ENCODE results near the gene AMPH.

Gene AMPH

GRCh38 chr7:38482521-38482920 is 148.7 kb downstream of the AMPH start:
- Histone ChIP-seq H3K4me3 (ENCODE audit: low read depth, low read length) (no peak overlapping the region), H3K4me1 (ENCODE audit: control insufficient read depth, insufficient read depth, low read length) (no peaks in the 10 kb centered on the region), H3K9me3 (ENCODE audit: control insufficient read depth, insufficient read depth, low read length) (no peaks in the 10 kb centered on the region), H3K27me3 (ENCODE audit: control insufficient read depth, insufficient read depth, low read length) (no peaks in the 10 kb centered on the region), H3K36me3 (ENCODE audit: control insufficient read depth, insufficient read depth, low read length) (no peaks in the 10 kb centered on the region), H3K9ac (ENCODE audit: low read depth, low read length) (no peak overlapping the region)

GRCh38 chr7:38481401-38481800 is 149.8 kb downstream of the AMPH start:
- Histone ChIP-seq H3K36me3 (ENCODE audit: control insufficient read depth, insufficient read depth, low read length) (no peaks in the 10 kb centered on the region), H3K4me3 (ENCODE audit: low read depth, low read length) (no peak overlapping the region), H3K27me3 (ENCODE audit: control insufficient read depth, insufficient read depth, low read length) (no peaks in the 10 kb centered on the region), H3K9me3 (ENCODE audit: control insufficient read depth, insufficient read depth, low read length) (no peaks in the 10 kb centered on the region), H3K9ac (ENCODE audit: low read depth, low read length) (no peak overlapping the region), H3K4me1 (ENCODE audit: control insufficient read depth, insufficient read depth, low read length) (no peaks in the 10 kb centered on the region)

GRCh38 chr7:38478404-38478803 is 152.8 kb downstream of the AMPH start:
- no peaks in the 10 kb centered on the region for H3K4me1 ChIP-seq (ENCODE audit: control insufficient read depth, insufficient read depth, low read length)
- H3K9ac ChIP-seq (ENCODE audit: low read depth, low read length): no peak overlapping the region
- no peaks in the 10 kb centered on the region for H3K9me3 ChIP-seq (ENCODE audit: control insufficient read depth, insufficient read depth, low read length)
- H3K27me3 ChIP-seq (ENCODE audit: control insufficient read depth, insufficient read depth, low read length): no peaks in the 10 kb centered on the region
- H3K4me3 ChIP-seq (ENCODE audit: low read depth, low read length): no peak overlapping the region
- H3K36me3 ChIP-seq (ENCODE audit: control insufficient read depth, insufficient read depth, low read length): no peaks in the 10 kb centered on the region

- Histone ChIP-seq H3K9me3 (ENCODE audit: control insufficient read depth, insufficient read depth, low read length) (no peaks in the 10 kb centered on the region), H3K36me3 (ENCODE audit: control insufficient read depth, insufficient read depth, low read length) (no peaks in the 10 kb centered on the region), H3K4me1 (ENCODE audit: control insufficient read depth, insufficient read depth, low read length) (no peaks in the 10 kb centered on the region), H3K4me3 (ENCODE audit: low read depth, low read length) (no peak overlapping the region), H3K27me3 (ENCODE audit: control insufficient read depth, insufficient read depth, low read length) (no peaks in the 10 kb centered on the region), H3K9ac (ENCODE audit: low read depth, low read length) (no peak overlapping the region)
These were observed 153.8 kb downstream of the AMPH start for GRCh38 chr7:38477333-38477732.

- no peak overlapping the region for H3K9ac ChIP-seq (ENCODE audit: low read depth, low read length)
- H3K27me3 ChIP-seq (ENCODE audit: control insufficient read depth, insufficient read depth, low read length): no peaks in the 10 kb centered on the region
- H3K4me1 ChIP-seq (ENCODE audit: control insufficient read depth, insufficient read depth, low read length): no peaks in the 10 kb centered on the region
- H3K4me3 ChIP-seq (ENCODE audit: low read depth, low read length): no peak overlapping the region
- no peaks in the 10 kb centered on the region for H3K36me3 ChIP-seq (ENCODE audit: control insufficient read depth, insufficient read depth, low read length)
- H3K9me3 ChIP-seq (ENCODE audit: control insufficient read depth, insufficient read depth, low read length): no peaks in the 10 kb centered on the region
These were observed 154.4 kb downstream of the AMPH start for GRCh38 chr7:38476764-38477163.

GRCh38 chr7:38465956-38466355 is 165.2 kb downstream of the AMPH start:
- Histone ChIP-seq H3K9me3 (ENCODE audit: control insufficient read depth, insufficient read depth, low read length) (no peaks in the 10 kb centered on the region), H3K4me1 (ENCODE audit: control insufficient read depth, insufficient read depth, low read length) (no peaks in the 10 kb centered on the region), H3K9ac (ENCODE audit: low read depth, low read length) (no peak overlapping the region), H3K27me3 (ENCODE audit: control insufficient read depth, insufficient read depth, low read length) (no peaks in the 10 kb centered on the region), H3K36me3 (ENCODE audit: control insufficient read depth, insufficient read depth, low read length) (no peaks in the 10 kb centered on the region), H3K4me3 (ENCODE audit: low read depth, low read length) (no peak overlapping the region)

- H3K4me1 ChIP-seq (ENCODE audit: control insufficient read depth, insufficient read depth, low read length): no peaks in the 10 kb centered on the region
- no peaks in the 10 kb centered on the region for H3K27me3 ChIP-seq (ENCODE audit: control insufficient read depth, insufficient read depth, low read length)
- H3K36me3 ChIP-seq (ENCODE audit: control insufficient read depth, insufficient read depth, low read length): no peaks in the 10 kb centered on the region
- no peak overlapping the region for H3K4me3 ChIP-seq (ENCODE audit: low read depth, low read length)
- H3K9me3 ChIP-seq (ENCODE audit: control insufficient read depth, insufficient read depth, low read length): no peaks in the 10 kb centered on the region
- no peak overlapping the region for H3K9ac ChIP-seq (ENCODE audit: low read depth, low read length)
These were observed 167.6 kb downstream of the AMPH start for GRCh38 chr7:38463277-38464225.

GRCh38 chr7:38462819-38463218 is 168.4 kb downstream of the AMPH start:
- H3K27me3 ChIP-seq (ENCODE audit: control insufficient read depth, insufficient read depth, low read length): no peaks in the 10 kb centered on the region
- no peaks in the 10 kb centered on the region for H3K9me3 ChIP-seq (ENCODE audit: control insufficient read depth, insufficient read depth, low read length)
- no peak overlapping the region for H3K4me3 ChIP-seq (ENCODE audit: low read depth, low read length)
- no peaks in the 10 kb centered on the region for H3K4me1 ChIP-seq (ENCODE audit: control insufficient read depth, insufficient read depth, low read length)
- H3K9ac ChIP-seq (ENCODE audit: low read depth, low read length): no peak overlapping the region
- no peaks in the 10 kb centered on the region for H3K36me3 ChIP-seq (ENCODE audit: control insufficient read depth, insufficient read depth, low read length)

GRCh38 chr7:38461887-38462286 is 169.3 kb downstream of the AMPH start:
- Histone ChIP-seq H3K36me3 (ENCODE audit: control insufficient read depth, insufficient read depth, low read length) (no peaks in the 10 kb centered on the region), H3K4me1 (ENCODE audit: control insufficient read depth, insufficient read depth, low read length) (no peaks in the 10 kb centered on the region), H3K9ac (ENCODE audit: low read depth, low read length) (no peak overlapping the region), H3K27me3 (ENCODE audit: control insufficient read depth, insufficient read depth, low read length) (no peaks in the 10 kb centered on the region), H3K4me3 (ENCODE audit: low read depth, low read length) (no peak overlapping the region), H3K9me3 (ENCODE audit: control insufficient read depth, insufficient read depth, low read length) (no peaks in the 10 kb centered on the region)

GRCh38 chr7:38453826-38454225 is 177.3 kb downstream of the AMPH start:
- no peaks in the 10 kb centered on the region for H3K27me3 ChIP-seq (ENCODE audit: control insufficient read depth, insufficient read depth, low read length)
- no peaks in the 10 kb centered on the region for H3K9me3 ChIP-seq (ENCODE audit: control insufficient read depth, insufficient read depth, low read length)
- no peak overlapping the region for H3K4me3 ChIP-seq (ENCODE audit: low read depth, low read length)
- H3K9ac ChIP-seq (ENCODE audit: low read depth, low read length): no peak overlapping the region
- H3K36me3 ChIP-seq (ENCODE audit: control insufficient read depth, insufficient read depth, low read length): no peaks in the 10 kb centered on the region
- H3K4me1 ChIP-seq (ENCODE audit: control insufficient read depth, insufficient read depth, low read length): no peaks in the 10 kb centered on the region

- Histone ChIP-seq H3K4me3 (ENCODE audit: low read depth, low read length) (no peak overlapping the region), H3K4me1 (ENCODE audit: control insufficient read depth, insufficient read depth, low read length) (no peaks in the 10 kb centered on the region), H3K9ac (ENCODE audit: low read depth, low read length) (no peak overlapping the region), H3K27me3 (ENCODE audit: control insufficient read depth, insufficient read depth, low read length) (no peaks in the 10 kb centered on the region), H3K36me3 (ENCODE audit: control insufficient read depth, insufficient read depth, low read length) (no peaks in the 10 kb centered on the region), H3K9me3 (ENCODE audit: control insufficient read depth, insufficient read depth, low read length) (no peaks in the 10 kb centered on the region)
These were observed 178.0 kb downstream of the AMPH start for GRCh38 chr7:38453168-38453567.

- Histone ChIP-seq H3K27me3 (ENCODE audit: control insufficient read depth, insufficient read depth, low read length) (no peaks in the 10 kb centered on the region), H3K36me3 (ENCODE audit: control insufficient read depth, insufficient read depth, low read length) (no peaks in the 10 kb centered on the region), H3K9me3 (ENCODE audit: control insufficient read depth, insufficient read depth, low read length) (no peaks in the 10 kb centered on the region), H3K9ac (ENCODE audit: low read depth, low read length) (no peak overlapping the region), H3K4me3 (ENCODE audit: low read depth, low read length) (no peak overlapping the region), H3K4me1 (ENCODE audit: control insufficient read depth, insufficient read depth, low read length) (no peaks in the 10 kb centered on the region)
These were observed 178.5 kb downstream of the AMPH start for GRCh38 chr7:38452681-38453108.

All from iPS-15b (cell line).